HL-60/S4 (cell line): ENCODE measurements around the gene GCNT2.
"Not testable (repeated sequence)": the region's sequence is repeated elsewhere in the genome, so short reads cannot be mapped to it uniquely, and the experiment has no call there.

Experiments
- in situ Hi-C: fragments of 300-500 bp; cut with MboI; formaldehyde crosslinking; loops from 2 replicates; pipeline ENCODE4 v1.14.3; 2022; ENCODE audit warnings: low sequenced_read_pairs

GCNT2 gene

DNA sequence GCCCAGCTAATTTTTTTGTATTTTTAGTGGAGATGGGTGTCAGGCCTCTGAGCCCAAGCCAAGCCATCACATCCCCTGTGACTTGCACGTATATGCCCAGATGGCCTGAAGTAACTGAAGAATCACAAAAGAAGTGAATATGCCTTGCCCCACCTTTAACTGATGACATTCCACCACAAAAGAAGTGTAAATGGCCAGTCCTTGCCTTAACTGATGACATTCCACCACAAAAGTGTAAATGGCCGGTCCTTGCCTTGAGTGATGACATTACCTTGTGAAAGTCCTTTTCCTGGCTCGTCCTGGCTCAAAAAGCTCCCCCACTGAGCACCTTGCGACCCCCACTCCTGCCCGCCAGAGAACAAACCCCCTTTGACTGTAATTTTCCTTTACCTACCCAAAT is 54.4 kb downstream of the GCNT2 start:
- in situ Hi-C loops, result not testable (repeated sequence)

DNA sequence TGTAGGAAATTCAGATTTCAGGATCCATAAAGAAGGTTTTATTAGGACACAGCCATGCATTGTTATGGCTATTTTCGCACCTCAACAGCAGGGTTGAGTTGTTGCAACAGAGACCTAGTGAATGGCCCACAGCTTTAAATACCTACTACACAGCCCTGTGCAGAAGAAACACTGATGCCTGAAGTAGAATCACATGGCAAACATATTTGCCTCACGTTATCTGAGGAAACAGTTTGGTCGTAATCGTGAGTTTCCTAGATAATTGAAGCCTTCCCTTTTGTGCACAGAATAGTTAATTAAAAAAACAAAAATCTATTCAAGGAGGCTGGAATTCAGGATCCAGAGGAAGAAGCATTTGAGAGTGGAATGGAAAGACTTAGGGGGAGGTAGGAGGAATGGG is 55.1 kb downstream of the GCNT2 start:
- in situ Hi-C loops, result no loop called here

DNA sequence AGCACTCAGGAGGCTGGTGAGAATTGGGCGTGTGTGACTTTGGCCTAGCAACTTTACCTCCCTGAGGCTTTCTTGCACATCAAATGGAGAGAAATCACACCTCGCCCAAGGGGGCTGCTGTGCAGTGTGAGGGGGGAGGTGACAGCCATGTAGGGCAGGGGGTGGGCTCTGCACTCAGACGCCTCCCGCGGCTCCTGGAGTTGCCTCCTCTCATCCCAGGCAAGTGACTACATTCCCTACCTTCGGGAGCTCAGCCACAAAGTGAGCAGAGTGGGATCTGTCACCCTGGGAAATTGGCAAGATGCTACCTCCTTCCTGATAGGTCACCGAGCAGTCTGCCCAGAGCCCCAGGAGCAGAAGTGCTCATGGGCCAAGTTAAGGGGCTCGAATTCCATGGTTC is 56.0 kb downstream of the GCNT2 start:
- in situ Hi-C loops, result no loop called here

DNA sequence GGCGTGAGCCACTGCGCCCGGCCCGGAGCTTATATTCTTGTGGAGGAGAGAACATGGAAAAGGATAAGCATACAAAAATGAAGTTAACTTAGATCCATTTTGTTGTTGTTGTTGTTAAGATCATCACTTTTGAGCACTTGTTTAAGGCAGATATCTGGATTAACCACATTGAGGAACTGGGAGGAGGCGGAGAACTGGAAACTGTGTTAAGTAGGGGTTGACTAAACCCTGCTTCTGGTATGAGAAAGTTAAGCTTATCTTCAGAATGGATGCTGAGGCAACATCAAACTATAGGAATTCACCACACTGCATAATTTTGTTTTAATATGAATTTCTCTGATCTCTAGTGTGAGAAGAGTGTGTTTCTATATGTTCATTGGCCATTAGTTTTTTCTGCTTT is 57.6 kb downstream of the GCNT2 start:
- in situ Hi-C loops, result no loop called here

DNA sequence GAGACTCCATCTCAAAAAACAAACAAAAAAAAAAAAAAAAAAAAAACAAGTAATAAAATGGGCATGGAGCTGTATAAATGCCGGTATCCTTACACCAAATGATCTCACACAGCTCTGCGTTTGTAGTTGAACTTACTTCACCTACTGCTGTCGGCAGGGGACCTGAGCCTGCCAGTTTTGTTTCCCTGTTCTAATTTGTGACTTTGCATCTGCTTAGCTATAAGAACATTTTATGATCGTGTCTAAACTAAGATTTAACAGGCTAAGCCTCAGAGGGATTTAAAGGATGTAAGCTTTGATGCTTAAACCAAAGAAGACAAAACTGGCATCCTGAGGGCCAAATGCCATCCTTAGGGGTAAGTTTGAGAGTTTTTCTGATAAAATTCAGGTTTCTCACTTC is 58.7 kb downstream of the GCNT2 start:
- in situ Hi-C loops, result no loop called here

DNA sequence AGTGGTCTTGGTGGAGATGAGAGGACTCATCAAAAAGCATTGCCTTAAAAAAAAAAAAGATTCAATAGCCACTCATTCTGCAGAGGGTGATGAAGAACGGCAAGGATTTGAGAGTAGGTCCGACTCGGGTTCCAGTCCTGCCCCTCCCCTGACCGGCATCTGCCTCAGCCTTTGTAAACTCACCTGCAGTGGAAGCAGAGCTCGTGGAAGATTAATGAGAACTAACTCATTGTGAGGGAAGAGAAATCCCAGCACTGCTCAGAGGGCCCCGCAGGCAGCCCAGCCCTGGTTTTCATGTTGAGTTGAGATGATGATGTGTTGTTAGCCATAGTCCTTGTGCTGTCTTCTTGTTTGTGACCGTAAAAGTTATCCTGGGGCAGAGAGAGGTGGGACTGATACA is 59.4 kb downstream of the GCNT2 start:
- in situ Hi-C loops, result no loop called here

DNA sequence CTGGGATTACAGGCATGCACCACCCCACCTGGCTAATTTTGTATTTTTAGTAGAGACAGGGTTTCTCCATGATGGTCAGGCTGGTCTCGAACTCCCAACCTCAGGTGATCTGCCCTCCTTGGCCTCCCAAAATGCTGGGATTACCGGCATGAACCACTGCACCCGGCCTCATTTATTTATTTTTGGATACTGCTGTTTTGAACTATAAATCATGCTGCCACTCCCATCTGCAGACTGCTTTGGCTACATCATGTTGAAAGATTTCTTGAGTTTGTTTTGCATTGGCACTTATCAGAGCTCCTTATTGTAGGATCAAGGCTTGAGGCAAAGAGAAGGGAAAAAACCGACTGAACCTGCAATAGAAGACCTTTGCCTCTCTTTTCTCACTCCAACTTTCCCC is 60.3 kb downstream of the GCNT2 start:
- in situ Hi-C loops, result not testable (repeated sequence)

DNA sequence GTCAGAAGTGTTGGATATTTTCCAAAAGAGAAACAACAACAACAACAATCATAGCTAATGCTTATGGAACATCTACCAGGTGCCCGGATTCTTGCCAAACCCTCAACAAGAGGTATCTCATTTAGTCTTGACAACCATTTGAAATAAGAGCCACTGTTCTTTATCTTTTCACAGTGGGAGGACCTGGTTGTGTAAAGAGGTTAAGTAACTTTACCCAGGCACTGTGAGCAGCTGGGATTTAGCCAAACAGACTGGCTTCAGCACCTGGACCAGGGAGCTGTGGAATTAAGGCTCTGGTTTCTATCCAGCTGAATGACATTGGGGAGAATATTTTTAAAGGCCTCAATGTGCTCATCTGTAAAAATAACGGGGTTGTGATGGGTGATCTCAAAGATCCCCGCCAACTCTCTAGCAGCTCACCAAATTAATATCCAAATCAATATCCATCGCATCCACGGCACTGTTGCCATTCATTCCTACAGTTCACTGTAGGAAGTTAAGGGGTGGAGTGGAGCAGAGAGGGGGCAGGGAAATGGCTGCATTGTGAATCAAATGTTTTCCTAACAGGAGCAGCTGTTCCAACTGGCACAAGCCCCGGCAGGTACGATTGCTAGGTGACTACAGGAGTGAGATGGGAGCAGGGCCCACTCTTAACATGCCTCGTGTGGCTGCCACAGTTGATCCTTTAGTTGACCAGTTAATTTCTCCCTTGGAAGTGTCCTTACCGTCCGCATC is 61.8 kb downstream of the GCNT2 start:
- in situ Hi-C loops, result no loop called here

DNA sequence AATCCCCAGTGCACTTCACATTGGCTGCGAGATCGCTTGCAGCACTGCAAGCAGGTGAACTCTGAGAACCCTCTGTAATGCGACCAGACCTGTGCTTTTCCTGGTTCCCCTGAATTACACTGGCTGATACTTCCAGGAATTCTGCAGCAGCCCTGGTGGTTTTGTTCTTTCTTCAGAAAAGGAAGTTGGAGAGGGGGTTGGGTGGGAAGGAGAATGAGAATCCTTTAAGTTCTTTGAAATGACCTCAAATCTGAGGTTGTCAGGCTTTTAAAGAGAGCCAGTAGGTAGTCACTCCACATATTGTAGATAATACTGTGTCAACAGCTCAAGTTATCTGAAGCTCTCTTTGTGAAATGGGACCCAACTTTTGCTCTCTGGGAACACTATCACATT is 62.4 kb downstream of the GCNT2 start:
- in situ Hi-C loops, result no loop called here

DNA sequence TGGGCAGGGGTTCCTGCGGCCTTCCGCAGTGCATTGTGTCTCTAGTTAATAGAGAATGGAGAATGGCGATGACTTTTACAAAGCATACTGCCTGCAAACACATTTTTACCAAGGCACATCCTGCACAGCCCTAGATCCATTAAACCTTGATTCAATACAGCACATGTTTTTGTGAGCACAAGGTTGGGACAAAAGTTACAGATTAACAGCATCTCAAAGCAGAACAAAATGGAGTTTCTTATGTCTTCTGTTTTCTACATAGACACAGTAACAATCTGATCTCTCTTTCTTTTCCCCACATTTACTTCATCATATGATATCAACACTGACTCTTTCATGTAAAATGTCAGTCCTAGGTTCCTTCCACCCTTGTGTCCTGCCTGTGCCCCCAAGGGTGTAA is 63.5 kb downstream of the GCNT2 start:
- in situ Hi-C loops, result no loop called here

DNA sequence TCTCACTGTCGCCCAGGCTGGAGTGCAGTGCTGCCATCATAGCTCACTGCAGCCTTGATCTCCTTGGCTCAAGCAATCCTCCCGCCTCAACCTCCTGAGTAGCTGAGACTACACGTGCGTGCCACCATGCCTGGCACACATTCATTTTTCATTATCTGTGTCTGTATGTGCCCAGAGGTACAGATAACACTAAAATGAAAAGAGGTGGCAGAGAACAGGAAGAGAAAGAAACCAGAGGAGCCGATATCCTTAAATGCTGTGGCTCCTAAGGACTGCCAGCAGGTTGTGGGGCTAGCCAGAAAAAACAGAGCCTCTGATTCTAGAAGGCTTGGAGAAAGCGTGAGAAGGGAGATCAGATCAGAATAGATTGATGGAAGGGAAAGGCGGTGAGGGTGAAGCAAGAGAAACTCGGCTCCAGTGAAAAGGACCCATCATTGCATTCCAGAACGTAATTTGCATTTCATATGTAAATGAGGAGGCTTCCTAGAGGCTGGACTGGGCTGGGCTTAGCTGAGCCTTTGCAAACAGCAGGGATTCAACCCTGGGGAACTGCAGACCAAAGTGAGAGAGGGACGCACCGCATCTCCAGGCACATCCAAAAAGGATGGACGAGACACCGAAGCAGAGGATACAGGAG is 64.2 kb downstream of the GCNT2 start:
- in situ Hi-C loops, result no loop called here

DNA sequence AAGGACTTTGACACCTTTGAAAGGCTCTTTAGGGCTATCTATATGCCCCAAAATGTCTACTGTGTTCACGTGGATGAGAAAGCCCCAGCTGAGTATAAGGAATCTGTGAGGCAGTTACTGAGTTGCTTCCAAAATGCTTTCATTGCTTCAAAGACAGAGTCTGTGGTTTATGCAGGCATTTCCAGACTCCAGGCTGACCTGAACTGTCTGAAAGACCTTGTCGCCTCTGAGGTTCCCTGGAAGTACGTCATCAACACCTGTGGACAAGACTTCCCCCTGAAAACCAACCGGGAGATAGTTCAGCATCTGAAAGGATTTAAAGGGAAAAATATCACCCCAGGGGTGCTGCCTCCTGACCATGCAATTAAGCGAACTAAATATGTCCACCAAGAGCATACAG is 65.2 kb downstream of the GCNT2 start:
- in situ Hi-C loops, result no loop called here

DNA sequence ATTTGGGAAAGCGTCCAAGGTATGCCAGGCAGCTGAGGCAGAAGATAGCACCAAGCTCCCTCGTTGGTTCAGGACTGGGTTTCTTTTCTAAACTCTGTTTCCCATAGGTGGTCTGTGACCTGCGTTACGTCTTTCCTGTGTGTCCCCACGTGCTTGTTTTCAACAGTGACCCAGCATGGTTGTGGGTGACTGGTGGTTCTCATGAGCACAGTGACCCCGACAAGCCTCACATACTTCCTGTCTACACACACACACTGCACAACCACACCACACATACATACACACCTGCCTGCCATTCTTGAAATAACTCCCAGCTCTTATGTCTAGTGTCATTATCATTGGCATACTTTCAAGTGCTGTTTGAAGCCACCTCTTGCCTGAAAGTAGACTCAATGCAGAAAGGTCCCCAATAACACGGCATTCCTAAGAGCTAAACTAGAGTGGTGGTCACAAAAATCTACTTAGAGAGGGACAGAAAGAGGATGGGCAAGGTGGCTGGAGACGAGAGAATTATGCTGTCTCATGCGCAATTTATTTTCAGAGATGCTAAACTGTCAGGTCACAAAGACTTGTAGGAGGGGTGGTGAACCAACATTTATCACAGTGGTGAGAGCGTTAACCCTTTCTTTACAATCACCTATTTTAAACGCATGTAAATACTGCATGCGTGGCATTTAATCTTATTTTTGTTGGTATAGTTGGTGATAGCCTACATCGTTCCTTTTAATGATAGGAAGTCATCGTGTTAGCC is 66.7 kb downstream of the GCNT2 start:
- in situ Hi-C loops, result no loop called here

DNA sequence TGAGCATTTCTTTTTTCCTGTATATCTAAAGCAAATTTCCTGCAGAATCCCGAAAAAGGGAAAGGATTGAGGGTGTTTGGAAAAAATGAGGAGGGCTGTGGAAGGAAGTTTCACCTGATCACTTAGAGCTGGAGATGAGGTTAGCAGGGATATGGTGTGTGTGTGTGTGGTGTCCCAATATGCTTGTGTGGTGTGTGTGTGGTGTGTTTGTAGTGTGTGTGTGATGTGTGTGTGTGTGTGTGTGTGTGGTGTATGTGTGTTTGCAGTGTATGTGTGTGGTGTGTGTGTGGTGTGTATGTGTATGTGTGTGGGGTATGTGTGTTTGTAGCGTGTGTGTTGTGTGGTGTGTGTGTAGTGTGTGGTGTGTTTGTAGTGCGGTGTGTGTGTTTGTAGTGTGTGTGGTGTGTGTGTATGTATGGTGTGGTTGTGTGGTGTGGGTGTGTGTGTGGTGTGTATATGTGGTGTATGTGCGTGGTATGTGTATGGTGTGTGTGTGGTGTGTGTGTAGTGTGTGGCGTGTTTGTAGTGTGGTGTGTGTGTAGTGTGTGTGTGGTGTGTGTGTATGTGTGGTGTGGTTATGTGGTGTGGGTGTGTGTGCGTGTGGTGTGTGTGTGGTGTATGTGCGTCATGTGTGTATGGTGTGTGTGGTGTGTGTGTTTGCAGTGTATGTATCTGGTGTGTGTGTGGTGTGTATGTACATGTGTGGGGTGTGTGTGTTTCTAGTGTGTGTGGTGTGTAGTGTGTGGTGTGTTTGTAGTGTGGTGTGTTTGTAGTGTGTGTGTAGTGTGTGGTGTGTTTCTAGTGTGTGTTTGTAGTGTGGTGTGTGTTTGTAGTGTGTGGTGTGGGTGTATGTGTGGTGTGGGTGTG is 67.6 kb downstream of the GCNT2 start:
- in situ Hi-C loops, result no loop called here

DNA sequence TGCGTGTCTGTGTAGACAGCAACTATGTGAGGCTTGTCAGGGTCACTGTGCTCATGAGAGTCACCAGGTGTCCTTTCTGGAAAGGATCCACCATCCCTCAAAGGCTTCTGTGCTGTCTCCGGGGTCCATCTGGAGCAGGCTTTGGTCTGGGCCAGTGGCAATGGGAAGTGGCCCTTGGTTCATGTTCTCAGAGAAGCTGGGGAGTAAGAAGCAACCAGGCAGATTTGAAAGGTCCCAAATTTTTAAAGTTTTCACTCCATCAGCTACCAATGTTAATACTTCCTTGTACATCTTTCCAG is 68.2 kb downstream of the GCNT2 start:
- in situ Hi-C loops, result no loop called here

DNA sequence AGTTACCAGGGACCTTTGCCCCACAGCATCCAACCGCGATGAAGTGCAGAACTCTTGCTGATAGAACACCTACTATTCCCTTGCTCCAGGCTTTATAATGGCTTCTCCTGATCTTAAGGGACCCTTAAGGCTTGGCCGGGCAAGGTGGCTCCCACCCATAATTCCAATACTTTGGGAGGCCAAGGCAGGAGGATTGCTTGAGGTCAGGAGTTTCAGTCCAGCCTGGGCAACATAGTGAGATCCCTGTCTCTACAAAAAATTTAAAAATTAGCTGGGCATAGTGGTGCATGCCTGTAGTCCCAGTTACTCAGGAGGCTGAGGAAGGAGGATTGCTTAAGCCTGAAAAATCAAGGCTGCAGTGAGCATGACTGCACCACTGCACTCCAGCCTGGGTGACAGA is 68.8 kb downstream of the GCNT2 start:
- in situ Hi-C loops, result no loop called here

DNA sequence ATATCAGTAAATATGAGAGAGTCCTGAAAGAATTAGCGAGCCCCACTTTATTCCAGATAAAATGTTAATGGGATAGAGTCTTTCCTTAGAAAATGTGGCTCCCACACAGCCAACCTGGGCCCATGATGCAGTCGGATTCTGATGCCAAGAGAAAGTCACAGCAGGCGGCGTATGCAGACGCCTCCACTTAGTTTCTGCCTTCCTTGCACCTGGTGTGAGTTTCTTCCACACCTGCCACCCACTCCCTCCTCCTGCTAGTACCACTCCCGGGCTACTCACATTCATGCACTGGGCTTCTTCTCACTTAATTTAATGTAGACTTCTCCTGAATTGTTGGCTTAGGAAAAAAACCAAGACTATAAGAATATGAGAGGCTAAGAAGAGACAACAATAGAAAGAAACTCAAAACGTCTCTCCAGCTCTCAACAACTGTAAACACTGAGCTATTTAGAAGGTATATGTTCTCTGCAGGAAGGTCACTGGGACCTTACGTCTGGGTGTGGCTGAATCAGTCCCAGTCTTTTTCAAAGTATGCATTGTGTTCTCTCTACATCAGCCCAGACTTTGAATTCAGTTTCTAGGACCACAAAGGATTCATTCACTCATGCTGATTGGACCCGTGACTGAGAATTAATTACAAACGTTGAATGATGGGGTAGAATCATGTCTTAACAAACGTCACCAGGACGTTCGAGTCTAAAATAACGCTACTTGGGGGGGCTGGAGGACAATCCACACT is 70.4 kb downstream of the GCNT2 start:
- in situ Hi-C loops, result no loop called here

DNA sequence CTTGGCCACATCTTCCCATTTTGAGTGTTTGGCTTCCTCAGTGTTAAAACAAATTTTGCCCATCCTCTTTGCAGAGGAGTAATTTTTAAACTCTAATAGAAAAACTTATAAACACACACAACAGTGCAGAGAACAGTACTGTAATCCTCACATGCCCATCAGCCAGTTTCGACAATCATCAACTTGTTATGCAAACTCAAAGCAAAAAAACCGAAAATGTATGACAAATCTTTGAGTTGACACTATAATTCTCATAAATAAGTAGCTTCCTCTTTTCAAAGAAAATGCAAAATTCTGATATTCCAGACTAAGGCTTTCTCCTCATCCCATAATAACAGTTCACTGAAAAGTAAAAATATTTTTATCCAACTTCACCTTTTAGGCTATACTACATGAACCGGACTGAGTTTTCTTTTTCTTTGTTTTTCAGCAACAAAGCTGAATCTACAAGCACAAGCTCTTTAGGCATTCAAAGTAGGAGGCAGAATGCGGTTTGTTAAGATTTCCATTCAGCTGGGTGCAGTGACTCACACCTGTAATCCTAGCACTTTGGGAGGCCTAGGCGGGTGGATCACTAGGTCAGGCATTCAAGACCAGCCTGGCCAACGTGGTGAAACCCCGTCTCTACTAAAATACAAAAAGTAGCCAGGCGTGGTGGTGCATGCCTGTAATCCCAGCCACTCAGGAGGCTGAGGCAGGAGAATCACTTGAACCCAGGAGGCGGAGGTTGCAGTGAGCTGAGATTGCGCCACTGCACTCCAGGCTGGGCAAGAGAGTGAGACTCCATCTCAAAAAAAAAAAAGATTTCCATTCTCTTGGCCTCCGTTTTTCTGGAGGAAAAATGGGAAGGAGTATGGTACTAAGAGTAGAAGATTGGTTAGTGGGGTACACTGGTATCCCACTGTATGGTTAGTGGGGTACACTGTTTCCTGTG is 74.8 kb downstream of the GCNT2 start:
- in situ Hi-C loops, result no loop called here

DNA sequence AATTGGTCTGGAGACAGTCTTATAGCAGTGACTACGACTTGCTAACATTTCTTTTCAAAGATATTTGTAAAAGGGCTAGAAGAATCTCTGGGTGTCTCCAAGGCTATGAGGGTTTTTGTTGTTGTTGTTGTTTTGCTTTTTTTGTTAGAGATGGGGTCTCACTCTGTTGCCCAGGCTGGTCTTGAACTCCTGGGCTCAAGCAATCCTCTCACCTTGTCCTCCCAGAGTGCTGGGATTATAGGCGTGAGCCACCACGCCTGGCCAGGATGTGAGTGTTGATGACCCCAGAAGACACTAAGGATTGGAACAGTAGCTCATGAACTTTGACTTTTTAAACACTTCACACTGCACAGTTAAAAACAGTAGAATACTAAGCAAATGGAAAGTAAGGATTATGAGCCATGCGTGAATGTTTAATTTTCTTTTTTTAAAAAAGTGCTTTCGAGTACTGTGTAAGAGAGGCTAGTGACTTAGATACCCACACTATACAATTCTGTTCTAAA is 76.4 kb downstream of the GCNT2 start:
- in situ Hi-C loops, result no loop called here
